Pancreas (tissue), 10 donors: ENCODE measurements around the gene UBE2G2. TPM values are rescaled to one million over a fixed set of nuclear protein-coding genes. Genes with fewer than 3 reads are reported as not detected.

Source experiments
- ATAC-seq, 4 donors: fragments of 200-7000 bp; cut with Tn5 transposase; one replicate each; pipeline versions ENCODE4 v1.8.0 to v1.9.1; 2020; ENCODE audit warnings: mild to moderate bottlenecking in 4 of 4, moderate library complexity in 4 of 4
- DNase-seq, 6 donors: peaks; one replicate each; pipeline ENCODE4 v3.0.0-alpha.2; 2020
- FAIRE-seq: peaks from 2 replicates; lab custom pipeline; 2012; peaks lifted over from hg19 to GRCh38; lab: Jason Lieb, UNC
- H3K27ac ChIP-seq, 4 donors: fragments of 200-600 bp; sonication (generic); 1 replicate in 3 of 4; 2 replicates in 1 of 4; pipeline versions ENCODE4 v1.5.0 to v1.8.0; 2020
- H3K27me3 ChIP-seq, 4 donors: fragments of 200-600 bp; one replicate each; pipeline ENCODE4 v1.8.0; 2021
- H3K36me3 ChIP-seq, 3 donors: fragments of 200-600 bp; sonication (generic) in 1 of 3; one replicate each; pipeline versions ENCODE4 v1.5.0 to v1.8.0; 2020 to 2021
- H3K4me1 ChIP-seq, 3 donors: fragments of 200-600 bp; one replicate each; pipeline ENCODE4 v1.8.0; 2021
- H3K4me3 ChIP-seq, 4 donors: fragments of 200-600 bp; sonication (generic) in 2 of 4; one replicate each; pipeline versions ENCODE4 v1.5.0 to v1.8.0; 2020 to 2021
- H3K9me3 ChIP-seq, 4 donors: fragments of 200-600 bp; one replicate each; pipeline ENCODE4 v1.8.0; 2021
- WGBS, 2 donors: extraction: QIAGEN DNeasy Blood & Tissue Kit; methylation state at CpG; one replicate each; pipeline ENCODE4 v1.1.7; 2013; 5-methylcytosine and 5-hydroxymethylcytosine counted together
- intact Hi-C, 3 donors: fragments of 100-400 bp; cut with DNase I; formaldehyde crosslinking; loops; one replicate each; pipeline versions ENCODE4 v1.11.1 to v1.14.2; 2022
- polyA plus RNA-seq, 2 donors: library from polyadenylated mRNA; stranded (reverse); fragments of 200-250 nt; gene quantifications; one replicate each; pipeline ENCODE4 v1.2.3, GENCODE V29; 2013
- total RNA-seq, 6 donors: library from RNA; stranded (reverse); fragmentation: NEBNext Ultra II Directional in 4 of 6; extraction: Animal tissue kit (Norgen Biotek cat#: 25700) in 4 of 6; gene quantifications; one replicate each; pipeline versions ENCODE4 v1.2.1 to v1.2.4, GENCODE V29; 2021 to 2023
- TF ChIP-seq, protein P1 (sequence below), 4 donors: fragments of 200-600 bp; sonication (generic) in 3 of 4; IDR thresholded peaks; one replicate each; pipeline versions ENCODE4 v1.5.0 to v1.8.0; 2021; ENCODE audit warnings: antibody characterized with exemption in 4 of 4
- donor health status: healthy with polysubstance abuse.
- donor health status: DM: no; HTN: no; CAD: no; lungs with moderate emphysema.
- donor health status: DM: no; HTN: no; CAD: no.
- donor health status: control.
- donor health status: control.
- donor health status: Bipolar disorder and iron deficiency.
- donor health status: DM: yes; HTN: yes; CAD: no.
- donor health status: DM: no; HTN: no; CAD: no.
- donor health status: DM: no; HTN: no; CAD: no.
- donor health status: DM: yes; HTN: yes; CAD: no.

The UBE2G2 gene
- total and polyA plus RNA-seq, 8 donors = 30.5 to 53.2 (median 42.2) TPM

GRCh38 chr21:44819283-44820243 lies 17.9 kb upstream of the UBE2G2 start:
- intact Hi-C loops = no loop called here
- WGBS, 2 donors = 94 to 95% methylated on average over 33 of the region's 33 CpGs
- Histone ChIP-seq H3K4me1 (no peaks in the 10 kb centered on the region), H3K9me3 (no peaks in the 10 kb centered on the region), H3K4me3 (no peak overlapping the region), H3K27ac (no peak overlapping the region), H3K36me3 (no peaks in the 10 kb centered on the region), H3K27me3 (no peaks in the 10 kb centered on the region)
- DNase-seq (no peak), FAIRE-seq (no peak), ATAC-seq (no peak)
- TF ChIP-seq, protein P1, sequence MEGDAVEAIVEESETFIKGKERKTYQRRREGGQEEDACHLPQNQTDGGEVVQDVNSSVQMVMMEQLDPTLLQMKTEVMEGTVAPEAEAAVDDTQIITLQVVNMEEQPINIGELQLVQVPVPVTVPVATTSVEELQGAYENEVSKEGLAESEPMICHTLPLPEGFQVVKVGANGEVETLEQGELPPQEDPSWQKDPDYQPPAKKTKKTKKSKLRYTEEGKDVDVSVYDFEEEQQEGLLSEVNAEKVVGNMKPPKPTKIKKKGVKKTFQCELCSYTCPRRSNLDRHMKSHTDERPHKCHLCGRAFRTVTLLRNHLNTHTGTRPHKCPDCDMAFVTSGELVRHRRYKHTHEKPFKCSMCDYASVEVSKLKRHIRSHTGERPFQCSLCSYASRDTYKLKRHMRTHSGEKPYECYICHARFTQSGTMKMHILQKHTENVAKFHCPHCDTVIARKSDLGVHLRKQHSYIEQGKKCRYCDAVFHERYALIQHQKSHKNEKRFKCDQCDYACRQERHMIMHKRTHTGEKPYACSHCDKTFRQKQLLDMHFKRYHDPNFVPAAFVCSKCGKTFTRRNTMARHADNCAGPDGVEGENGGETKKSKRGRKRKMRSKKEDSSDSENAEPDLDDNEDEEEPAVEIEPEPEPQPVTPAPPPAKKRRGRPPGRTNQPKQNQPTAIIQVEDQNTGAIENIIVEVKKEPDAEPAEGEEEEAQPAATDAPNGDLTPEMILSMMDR (IDR thresholded peaks at IDR 0.05) = no peak

GRCh38 chr21:44818640-44819011 lies 17.0 kb upstream of the UBE2G2 start:
- Histone ChIP-seq H3K4me1 (no peaks in the 10 kb centered on the region), H3K27ac (peak overlapping the region in 3 of 4 donors; percentile 67 to 75 (median 72)), H3K27me3 (no peaks in the 10 kb centered on the region), H3K36me3 (no peaks in the 10 kb centered on the region), H3K9me3 (no peaks in the 10 kb centered on the region), H3K4me3 (peak overlapping the region; percentile 67 to 84 (median 80))
- TF ChIP-seq, protein P1 (IDR thresholded peaks at IDR 0.05) = no peak
- intact Hi-C loops = no loop called here
- FAIRE-seq = no peak
- no peak for ATAC-seq
- 56 to 61% methylated on average over 31 to 37 of the region's 37 CpGs for WGBS, 2 donors
- DNase-seq = peak in 3 of 6 donors; percentile 37 to 73 (median 52)

DNA sequence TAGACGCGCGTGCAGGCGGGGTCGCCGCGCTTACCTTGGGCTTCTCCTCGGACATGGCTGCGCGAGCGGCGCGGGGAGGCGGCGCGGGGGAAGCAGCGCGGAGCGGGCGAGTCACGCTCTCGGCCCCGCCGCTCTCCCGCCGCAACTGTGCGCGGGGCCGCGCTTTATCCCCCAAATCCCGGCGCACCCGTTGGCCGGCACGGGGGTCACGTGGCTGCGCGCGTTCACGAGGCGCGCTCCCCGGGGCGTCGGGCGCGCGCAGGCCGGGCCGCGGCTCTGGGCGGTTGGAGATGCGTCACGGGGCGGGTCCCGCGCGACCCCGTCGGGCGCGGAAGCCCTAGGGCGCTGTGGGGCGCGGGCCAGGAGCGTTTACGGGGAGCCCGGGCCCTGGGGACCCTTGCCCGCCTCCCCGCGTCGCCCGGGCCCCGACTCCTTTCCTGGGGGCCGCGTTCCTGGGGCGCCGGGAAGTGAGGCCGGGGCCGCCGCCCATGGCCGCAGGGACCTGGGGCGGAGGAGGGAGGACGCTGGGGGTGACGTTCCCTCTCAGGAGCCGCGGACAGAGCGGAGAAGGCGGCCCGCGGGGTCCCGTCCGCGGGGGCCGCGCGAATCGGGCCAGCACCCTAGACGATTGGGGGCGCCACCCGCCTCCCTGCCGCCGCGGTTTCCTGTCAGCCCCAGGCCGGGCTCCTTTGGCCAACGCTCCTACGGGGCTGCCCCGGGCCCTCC lies 16.5 kb upstream of the UBE2G2 start, which contains the start of gene SUMO3:
SUMO3 (minus strand) TSS at position 149 of the 726 bp plus-strand sequence; CDS start at position 55, 94 bp downstream.
- Histone ChIP-seq H3K9me3 (no peaks in the 10 kb centered on the region), H3K4me1 (no peaks in the 10 kb centered on the region), H3K27ac (peak within 1 kb of the TSS; percentile 67 to 75 (median 72)), H3K36me3 (no peaks in the 10 kb centered on the region), H3K4me3 (peak within 1 kb of the TSS; percentile 67 to 84 (median 80)), H3K27me3 (no peaks in the 10 kb centered on the region)
- FAIRE-seq (no peak), ATAC-seq (peak; percentile 78 to 84 (median 83)), DNase-seq (peak; percentile 67 to 93 (median 85))
- WGBS, 2 donors = 1 to 2% methylated on average over 36 to 108 of the region's 108 CpGs
- intact Hi-C loops = no loop called here
- TF ChIP-seq, protein P1 (IDR thresholded peaks at IDR 0.05) = no peak

GRCh38 chr21:44817506-44817880 lies 15.9 kb upstream of the UBE2G2 start:
- ATAC-seq = peak; percentile 88 to 96 (median 94)
- no peaks in the 10 kb centered on the region for H3K36me3 ChIP-seq
- peak; percentile 87 to 98 (median 94) for DNase-seq
- 1 to 2% methylated on average over 22 to 43 of the region's 43 CpGs for WGBS, 2 donors
- peak overlapping the region in 1 of 4 donors; percentile 72 for H3K27ac ChIP-seq
- H3K4me3 ChIP-seq = peak overlapping the region; percentile 67 to 84 (median 80)
- H3K4me1 ChIP-seq = no peaks in the 10 kb centered on the region
- no peak for FAIRE-seq
- no peaks in the 10 kb centered on the region for H3K9me3 ChIP-seq
- H3K27me3 ChIP-seq = no peaks in the 10 kb centered on the region
- intact Hi-C loops = no loop called here
- TF ChIP-seq, protein P1 (IDR thresholded peaks at IDR 0.05) = no peak
